B cell (primary cell): Measurements from ENCODE around the gene TNRC6A.

Experiments
- EZH2 ChIP-seq: IDR thresholded peaks from 2 replicates; pipeline ENCODE4 v1.6.1; 2012; ENCODE audit warnings: borderline replicate concordance, low read depth, mild to moderate bottlenecking, moderate library complexity, low read length; ENCODE audit not compliant: insufficient read depth, poor library complexity, severe bottlenecking
- TF ChIP-seq, protein P1 (sequence below): fragments of 200-600 bp; IDR thresholded peaks from one replicate; pipeline ENCODE4 v1.8.0; 2022; ENCODE audit warnings: antibody characterized with exemption, mild to moderate bottlenecking

DNA sequence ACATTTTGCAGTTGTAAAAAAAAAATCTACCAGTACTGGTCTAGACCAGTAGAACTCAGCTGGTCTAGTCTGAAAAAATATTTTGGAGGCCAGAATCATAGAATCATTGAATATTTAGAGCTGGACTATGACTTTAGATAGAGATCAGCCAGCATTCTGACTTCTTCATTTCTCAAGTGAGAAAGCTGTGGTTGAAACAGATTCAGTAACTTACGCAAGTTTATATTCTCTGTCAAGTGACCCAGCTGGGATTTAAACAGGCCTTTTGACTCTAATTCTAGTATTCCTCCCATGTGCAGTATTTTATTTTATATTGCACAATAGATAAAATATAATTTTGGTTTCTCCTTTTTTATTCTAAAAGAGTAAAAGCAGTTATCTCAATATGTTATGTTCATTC, 4.9 kb downstream of the TNRC6A start:
- TF ChIP-seq, protein P1, sequence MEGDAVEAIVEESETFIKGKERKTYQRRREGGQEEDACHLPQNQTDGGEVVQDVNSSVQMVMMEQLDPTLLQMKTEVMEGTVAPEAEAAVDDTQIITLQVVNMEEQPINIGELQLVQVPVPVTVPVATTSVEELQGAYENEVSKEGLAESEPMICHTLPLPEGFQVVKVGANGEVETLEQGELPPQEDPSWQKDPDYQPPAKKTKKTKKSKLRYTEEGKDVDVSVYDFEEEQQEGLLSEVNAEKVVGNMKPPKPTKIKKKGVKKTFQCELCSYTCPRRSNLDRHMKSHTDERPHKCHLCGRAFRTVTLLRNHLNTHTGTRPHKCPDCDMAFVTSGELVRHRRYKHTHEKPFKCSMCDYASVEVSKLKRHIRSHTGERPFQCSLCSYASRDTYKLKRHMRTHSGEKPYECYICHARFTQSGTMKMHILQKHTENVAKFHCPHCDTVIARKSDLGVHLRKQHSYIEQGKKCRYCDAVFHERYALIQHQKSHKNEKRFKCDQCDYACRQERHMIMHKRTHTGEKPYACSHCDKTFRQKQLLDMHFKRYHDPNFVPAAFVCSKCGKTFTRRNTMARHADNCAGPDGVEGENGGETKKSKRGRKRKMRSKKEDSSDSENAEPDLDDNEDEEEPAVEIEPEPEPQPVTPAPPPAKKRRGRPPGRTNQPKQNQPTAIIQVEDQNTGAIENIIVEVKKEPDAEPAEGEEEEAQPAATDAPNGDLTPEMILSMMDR: no peak
- no peak for TF ChIP-seq EZH2
